Stimulated activated CD8-positive, alpha-beta memory T cell treated with anti-CD3 and anti-CD28 coated beads, Interleukin-7, amount 100 ng/mL, for 48 hours (primary cell): Measurements from ENCODE around the gene TBC1D22A.

Experiments
- DNase-seq, 2 donors: peaks; one replicate each; pipeline ENCODE4 v3.0.0-alpha.2; 2020; ENCODE audit warnings: low read depth in 1 of 2; ENCODE audit errors: extremely low read depth in 1 of 2

TBC1D22A gene

GRCh38 chr22:46852771-46853170 is 90.3 kb downstream of the TBC1D22A start:
- DNase-seq = no peak

GRCh38 chr22:46853191-46853590 is 90.7 kb downstream of the TBC1D22A start:
- no peak for DNase-seq

DNA sequence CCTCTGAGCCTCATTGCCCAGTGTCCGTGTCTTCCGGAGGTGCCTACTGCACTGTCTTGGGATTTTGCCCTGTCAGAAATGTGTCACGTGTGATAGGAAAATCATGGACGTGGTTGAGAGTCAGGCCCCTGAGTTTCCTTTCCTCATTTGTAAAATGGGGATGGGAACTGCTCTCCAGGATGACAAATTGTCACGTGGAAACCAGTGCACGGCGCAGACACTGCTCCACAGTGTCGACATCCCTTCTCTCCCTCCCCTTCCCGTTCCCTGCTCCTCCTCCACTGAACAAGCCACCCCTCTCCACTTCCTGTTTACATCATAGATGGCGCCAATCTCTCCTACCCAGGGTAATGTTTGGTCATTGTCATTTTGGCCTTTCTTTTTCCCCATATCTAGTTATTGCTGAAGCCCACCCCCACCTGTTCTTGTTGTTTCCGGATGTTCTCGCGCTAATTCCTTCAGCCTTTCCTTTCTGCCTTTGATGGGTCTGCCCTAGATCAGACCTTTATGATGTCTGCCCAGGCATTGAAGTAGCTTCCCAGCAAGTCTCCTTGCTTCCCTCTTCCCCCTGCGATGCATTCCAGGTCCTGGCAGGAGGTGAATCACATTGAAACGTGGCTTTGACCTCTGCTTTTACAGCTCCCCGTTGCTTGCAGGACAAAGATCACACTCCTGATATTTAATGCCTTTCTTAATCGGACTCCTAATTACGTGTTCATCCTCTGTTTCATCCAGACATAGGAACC is 91.8 kb downstream of the TBC1D22A start:
- DNase-seq = no peak

- DNase-seq = no peak
These were observed 93.2 kb downstream of the TBC1D22A start for GRCh38 chr22:46855681-46856080.

- DNase-seq = no peak
These were observed 94.2 kb downstream of the TBC1D22A start for GRCh38 chr22:46856661-46857060.

GRCh38 chr22:46857142-46857884 is 94.9 kb downstream of the TBC1D22A start:
- no peak for DNase-seq

DNA sequence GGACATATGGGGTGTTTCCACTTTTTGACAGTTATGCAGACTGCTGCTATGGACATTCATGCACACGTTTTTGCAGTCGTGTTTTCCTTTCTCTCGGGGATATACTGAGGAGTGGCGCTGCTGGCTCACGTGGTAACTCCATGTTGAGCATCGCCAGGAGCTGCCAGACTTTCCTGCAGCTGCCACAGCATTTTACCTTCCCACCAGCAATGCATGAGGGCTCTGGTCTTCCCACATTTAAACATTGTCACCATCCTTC is 95.4 kb downstream of the TBC1D22A start:
- DNase-seq = no peak

DNA sequence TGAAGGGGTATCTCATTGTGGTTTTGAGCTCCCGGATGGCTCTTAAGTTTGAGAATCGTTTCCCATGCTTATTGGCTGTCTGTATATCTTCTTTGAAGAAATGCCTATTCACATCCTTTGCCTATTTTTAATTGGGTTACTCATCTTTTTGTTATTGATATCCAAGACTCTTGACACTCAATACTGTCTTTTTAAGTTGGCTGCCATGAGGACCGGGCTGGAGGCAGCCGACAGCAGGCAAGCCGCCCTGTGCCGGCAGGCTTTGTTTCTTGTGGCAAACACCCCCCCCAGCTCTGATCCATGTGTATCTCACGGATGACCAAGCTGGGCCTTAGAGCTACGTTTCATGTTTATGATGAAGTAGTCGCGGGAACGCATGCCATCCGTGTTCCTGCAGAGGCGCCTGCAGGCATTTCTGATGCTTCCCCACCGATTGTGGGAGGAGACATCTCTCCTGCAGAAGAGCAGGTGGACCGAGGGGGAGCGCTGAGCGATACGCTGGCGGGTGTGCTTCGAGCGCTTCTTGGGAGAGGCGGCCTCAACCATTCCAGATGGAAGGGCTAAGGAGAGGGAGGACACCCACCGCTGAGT is 95.8 kb downstream of the TBC1D22A start:
- no peak for DNase-seq

GRCh38 chr22:46860562-46860961 is 98.1 kb downstream of the TBC1D22A start:
- DNase-seq = no peak

DNA sequence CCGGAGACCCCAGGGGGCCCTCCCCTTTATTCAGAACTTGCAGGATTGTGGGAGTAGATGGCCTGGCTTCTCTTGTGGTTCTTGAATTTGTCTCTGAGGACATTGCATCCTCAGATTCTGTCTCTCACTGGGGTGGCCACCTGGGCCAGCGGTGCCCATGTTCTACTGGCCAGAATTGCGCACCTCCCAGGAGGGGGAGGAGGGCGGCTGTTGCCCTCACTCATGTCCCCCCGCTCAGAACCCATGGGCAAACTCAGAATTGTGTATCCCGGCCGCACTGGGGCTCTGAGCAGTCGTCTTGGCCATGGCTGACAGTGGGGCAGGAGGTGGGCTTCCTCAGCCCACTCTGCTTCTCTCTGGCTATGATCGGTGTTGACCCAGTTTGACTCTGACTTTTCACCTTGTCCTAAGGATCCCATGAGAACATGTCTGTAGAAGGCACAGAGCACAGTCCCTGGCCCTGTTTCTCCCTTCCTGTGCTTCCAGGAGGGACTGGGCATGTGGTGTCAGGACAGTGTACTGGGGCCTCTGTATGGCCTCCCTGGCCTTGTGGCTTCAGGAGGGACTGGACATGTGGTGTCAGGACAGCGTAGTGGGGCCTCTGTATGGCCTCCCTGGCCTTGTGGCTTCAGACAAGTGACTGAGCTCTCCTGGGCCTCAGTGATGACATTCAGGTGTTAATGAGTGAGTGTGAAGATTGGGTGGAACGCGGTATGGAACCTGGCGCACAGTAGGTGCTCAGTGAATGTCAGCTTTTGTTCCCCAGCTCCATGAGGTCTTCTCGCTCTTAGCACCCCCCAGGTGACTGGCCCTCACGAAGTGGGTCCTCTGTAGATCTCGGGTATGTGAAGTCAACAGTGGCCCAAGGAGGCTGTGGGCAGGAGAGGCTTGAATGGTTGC is 99.3 kb downstream of the TBC1D22A start:
- no peak for DNase-seq

DNA sequence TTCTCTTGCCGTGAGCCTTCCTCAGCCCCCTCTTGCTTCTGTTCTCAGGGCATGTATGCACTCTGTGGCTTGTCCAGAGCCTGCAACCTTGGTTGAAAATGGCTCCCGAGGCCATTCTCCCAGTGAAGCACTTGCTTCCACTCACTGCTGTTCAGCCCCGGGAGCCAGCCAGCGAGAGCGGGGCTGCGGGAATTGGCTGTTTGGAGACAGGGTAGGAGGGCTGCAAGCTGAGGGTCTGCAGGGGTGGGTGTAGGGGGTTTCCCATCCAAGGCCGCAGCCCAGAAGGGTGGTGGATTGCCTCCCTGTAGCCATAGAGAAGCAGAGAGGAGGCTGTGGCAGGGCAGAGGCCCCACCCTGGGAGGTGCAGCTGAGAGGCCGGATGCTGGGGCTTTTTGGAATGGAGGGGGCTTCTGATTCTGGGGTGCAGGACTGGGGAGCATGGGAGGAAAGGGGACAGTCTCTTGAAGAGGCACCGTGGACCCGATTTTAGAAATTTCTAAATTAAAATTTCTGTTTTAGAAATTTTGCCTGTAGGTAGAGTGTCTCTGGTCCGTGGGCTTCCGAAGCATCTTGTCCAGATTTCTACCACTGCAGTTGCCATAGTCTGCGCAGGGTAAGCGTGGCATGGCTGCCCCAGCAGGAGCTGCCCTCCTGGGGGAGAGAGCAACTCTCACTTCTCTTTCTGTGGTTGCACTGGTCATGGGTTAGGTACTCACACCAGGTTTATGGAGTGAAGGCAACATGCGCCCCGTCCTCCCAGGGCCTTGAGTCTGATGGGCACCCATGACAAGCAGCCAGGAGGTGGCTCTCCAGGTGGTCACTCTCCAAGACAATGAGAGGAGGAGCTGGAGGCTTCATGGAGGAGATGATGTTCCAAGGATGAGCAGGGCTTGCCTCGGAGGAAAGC is 100.2 kb downstream of the TBC1D22A start:
- no peak for DNase-seq

DNA sequence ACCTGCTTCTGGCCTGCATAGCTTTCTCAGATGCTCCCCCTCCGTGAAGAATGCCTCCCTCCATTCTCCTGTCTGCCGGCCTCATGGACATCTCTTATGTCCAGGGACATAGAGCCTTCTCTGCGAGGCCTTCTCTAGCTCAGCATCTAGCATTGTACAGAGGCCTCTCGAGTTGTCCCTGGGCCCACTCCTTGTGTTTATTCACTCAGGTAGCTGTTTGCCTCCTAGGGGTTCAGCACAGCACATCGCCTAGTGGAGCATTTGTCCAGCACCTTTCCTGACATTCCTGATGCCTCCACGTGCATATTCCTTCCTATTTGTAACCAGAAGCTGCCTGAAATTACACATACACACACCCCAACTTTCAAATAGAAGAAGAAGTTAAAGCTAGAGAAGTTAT is 101.3 kb downstream of the TBC1D22A start:
- DNase-seq = no peak

- no peak for DNase-seq
These were observed 102.0 kb downstream of the TBC1D22A start for GRCh38 chr22:46864314-46865051.

DNA sequence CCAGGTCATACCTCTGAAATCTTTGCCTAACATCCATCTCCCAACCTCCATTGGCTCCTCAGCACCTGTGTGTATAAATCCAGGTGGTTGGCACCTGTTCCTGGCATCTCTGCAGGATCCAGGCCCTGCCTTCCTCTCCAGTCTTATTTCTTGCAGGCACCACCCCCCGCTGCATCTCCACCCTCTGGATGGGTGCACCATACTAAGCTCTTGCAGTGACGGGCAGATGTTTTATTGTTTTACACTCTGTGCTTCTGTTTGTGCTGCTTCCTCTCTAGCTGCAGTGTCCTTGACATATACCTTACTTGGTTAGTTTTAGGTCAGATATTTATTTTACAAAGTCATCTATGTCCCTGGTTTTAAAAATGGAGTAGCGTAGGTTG is 102.6 kb downstream of the TBC1D22A start:
- DNase-seq = no peak

GRCh38 chr22:46865642-46866041 is 103.2 kb downstream of the TBC1D22A start:
- DNase-seq = no peak

- no peak for DNase-seq
These were observed 104.1 kb downstream of the TBC1D22A start for GRCh38 chr22:46866591-46866990.

DNA sequence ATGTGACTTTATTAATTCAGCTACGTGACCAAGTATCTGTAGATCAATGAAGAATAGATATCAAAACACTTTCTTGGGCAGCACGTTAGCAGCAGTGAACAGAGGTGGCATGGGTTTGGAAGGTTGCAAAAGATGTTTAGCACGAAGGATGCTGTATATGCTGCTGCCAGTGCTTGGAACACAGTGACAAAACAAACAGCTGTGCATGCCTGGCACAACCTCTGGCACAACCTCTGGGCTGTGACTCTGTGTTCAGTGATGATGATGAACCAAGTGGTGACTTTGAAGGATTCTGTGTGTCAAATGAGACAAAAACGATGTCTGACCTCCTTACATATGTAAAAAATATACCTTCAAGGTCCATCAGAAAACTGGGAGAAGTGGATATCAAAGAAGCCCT is 104.7 kb downstream of the TBC1D22A start:
- DNase-seq = no peak

DNA sequence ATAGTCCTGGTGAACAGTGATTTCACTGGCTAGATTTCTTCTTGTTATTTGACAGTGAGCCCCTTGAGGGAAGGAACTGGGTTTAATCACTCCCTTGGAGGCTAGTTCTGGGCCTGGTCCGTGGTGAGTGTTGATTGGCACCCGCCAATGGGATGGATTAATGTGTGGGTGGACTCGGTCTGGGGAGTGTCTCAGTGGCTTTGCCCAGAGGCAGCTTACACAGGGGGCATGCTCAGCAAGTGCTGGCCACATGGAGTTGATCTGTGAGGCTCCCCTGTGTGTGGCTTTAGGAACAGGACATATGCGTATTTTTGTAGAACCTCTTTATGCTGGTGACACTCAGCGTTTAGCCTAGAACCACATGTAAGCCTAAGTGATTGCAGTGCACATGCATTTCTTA is 106.9 kb downstream of the TBC1D22A start:
- no peak for DNase-seq

DNA sequence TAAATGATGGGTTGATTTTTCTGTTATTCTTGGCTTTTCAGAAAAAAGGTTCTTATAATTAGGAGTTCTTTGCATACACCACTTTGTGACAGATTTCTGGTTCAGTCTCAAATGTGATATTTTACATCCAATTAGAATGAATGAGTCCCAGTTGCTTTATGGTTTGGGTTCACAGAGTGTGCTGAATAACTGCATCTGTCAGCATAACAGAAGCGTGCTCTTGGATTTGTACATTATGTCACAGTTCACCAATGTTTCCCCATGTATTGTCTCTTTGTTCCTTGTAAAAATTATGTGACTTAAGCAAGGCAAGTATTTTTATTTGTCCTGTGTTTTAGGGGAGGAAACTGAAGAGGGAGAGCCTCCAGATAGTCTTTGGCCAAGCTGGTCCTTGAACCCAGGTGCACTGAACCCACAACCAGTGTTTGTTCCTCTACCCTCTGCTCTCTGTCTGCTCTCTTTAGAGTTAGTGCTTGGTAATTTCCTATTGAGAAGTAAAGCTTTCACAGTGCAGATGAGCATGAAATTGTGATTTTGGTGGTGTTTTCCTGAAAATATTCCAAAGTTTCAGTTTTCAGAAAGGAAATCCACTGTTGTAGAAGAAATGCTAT is 107.5 kb downstream of the TBC1D22A start:
- no peak for DNase-seq
